ENCODE data around the gene ADAMTSL3.

The ADAMTSL3 gene

DNA sequence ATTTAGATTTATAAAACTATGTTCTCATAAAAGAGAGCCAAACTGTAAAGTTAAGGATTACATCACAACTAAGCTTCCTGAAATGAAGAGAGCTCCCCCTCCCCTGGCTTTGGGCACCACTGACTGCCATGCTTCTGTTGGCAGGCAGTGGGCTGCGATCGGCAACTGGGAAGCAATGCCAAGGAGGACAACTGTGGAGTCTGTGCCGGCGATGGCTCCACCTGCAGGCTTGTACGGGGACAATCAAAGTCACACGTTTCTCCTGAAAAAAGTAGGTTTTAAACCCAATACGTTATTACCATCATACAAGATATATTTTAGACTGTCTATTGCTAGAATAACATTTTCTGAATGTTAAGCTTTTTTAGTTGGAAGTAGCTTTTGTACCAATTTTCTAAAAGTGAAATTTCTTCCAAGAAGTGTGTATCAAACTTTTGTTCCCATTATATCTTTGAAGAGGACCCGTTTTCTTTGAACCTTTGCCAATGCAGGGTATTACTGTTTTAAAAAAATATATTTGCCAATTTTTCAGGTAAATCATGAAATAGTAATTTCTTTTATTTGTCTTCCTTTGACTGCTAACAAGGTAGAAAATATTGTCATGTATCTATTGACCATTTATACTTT, 184.1 kb downstream of the ADAMTSL3 start:
- peak; percentile 52 for DNase-seq

DNA sequence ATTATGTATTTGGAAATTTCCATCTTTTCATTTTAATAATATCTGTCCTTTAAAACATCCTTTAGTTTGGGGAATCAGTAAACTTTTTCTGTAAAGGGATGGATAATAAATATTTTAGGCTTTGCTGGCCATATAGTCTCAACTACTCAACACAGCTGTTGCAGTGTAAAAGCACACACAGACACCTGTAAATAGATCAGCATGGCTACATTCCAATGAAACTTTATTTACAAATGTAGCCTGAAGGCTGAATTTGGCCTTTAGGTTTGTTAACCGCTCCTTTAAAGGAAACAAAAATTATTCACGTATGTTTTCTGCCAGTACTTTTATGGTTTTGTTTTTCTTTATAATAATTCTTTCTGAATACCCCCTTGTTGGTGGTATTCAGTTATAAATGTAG, 184.8 kb downstream of the ADAMTSL3 start:
- DNase-seq, result no peak

DNA sequence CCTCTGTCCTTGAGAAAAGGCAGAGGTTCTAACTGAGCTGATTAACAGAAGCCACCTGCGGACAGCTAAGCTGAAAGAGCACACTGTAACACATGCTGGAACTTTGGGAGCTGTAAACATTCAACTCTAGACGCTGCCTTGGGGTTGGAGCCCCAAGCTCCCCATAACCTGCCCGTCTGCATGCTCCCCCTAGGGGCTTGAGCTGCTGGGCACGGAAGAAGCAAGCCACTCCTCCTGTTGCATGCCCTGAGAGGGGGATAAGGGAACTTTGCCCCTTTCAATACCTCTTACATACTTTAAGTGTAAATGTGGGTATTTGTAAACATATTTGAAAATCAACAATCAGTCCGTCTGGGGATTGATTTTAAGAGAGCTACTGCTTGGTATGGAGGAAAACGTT, 188.4 kb downstream of the ADAMTSL3 start:
- no peak for DNase-seq

DNA sequence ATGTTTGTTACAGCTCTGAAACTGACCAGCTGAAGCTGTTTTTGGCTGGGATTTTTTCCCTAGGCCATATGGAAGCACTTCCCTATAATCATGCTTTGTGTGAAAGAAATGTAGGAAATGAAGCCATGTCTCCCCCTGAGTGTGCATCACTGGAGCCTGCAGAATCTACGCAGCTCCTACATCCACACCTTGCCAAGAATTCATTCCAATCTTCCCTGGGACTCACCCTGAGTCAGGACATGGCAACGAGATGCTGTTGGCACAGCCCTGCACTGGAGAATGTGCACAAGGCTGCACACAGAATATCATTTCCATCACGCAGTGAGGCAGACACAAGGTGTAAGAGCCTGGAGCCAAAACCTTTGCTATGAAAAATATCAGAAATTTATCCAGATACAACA, 189.5 kb downstream of the ADAMTSL3 start:
- no peak for DNase-seq

DNA sequence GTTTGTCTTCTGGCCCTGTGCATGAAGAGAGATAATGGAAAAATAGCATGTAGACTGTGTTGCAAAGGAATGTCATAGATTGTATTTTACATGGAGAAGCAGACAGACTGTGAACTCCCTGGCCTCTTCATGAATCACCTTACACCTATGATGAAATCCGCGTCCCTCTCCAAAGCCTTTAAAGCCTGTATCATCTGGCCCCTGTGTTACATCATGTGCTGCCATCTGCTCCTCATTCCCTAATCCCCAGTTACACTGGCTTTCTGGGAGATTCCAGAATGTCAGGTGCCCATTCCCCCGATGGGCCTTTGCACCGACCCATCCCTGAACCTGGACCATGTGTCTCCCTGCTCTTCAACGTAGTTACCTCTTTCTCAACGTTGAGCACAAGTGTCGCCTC, 190.8 kb downstream of the ADAMTSL3 start:
- DNase-seq, result no peak

DNA sequence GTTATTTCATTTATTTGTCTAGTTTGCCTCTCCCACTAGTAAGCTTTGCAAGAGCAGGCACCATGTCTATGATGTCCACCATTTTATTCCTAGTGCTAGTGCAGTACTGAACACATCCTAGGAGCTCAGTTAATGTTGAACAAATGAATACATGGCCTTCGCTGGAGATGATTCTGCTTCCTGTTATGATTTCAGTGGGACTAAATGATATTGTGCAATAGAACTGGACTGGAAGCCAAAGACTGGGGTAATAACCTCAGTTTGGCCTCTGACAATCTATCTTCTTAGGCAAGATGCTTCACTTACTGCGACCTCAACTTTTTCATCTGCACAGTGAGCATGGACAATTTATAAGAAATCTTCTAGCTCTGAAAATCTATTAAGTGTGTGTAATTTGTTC, 191.3 kb downstream of the ADAMTSL3 start:
- no peak for DNase-seq

DNA sequence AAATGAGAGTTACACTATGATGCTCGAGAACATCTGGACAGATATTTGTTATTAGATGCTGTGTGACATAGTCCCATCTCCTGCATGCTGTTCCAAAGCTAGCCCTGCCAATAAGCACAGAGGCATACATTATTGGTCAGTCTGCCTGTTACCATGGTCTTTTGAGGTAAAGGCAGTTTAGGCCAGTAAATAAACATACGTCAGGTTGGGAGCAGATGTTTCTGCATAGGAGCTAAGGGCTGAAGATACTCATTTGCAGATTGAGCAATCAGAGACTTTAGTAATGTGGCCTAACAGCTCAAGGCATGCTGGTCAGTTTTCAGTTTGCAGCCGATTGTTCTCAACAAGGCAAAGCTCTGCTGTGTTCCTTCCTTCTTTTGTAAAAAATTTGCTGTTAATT, 192.9 kb downstream of the ADAMTSL3 start:
- no peak for DNase-seq

DNA sequence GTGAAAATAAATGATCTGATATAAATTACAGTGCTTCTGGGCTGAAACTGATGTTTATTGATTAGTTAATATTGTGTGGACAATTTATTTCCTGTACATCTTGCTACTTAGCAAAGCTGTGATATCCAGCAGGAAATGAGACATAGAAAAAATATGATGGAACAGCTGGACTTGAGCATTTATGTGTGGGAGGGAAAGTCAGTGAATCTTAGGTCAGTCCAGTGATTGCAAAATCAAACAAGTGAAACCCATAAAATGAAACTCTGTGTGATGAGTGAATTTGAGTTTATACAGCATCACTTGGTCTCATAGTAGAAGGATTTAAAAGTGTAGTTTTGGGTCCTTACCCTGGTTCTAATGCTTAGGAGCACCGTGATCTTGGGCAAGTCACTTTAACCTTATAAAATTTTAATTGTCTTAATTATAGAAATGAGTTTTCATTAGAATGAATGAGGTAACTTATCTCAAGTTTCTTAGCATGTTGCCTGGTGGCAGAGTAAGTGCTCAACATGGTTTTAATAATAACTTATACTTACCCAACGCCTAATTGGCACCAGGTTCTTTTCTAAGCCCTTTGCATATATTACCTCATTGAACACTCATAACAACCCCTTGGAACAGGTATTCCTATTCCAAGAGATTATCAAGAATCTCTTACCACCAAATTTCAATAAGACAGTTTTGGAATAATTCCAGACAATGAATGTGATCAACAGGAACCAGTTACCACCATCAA, 194.6 kb downstream of the ADAMTSL3 start:
- DNase-seq, result no peak

DNA sequence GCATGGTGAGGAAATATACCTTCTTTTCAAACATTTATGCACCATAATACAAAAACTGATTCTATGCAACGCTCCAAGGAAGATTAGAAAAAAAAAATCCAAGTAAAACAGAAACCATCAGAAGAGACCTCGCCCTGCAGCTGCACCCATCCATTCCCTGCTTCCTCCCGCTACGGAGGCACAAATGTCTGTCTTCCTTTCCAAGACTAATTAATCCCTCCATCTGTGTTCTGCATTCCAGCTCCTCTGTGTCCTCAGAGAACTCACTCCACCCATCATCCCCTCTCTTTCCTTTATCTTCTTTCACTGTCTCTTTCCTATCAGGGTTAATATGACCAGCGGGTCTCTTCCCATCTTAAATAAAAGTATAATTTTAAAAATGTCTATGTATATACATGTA, 196.1 kb downstream of the ADAMTSL3 start:
- no peak for DNase-seq

DNA sequence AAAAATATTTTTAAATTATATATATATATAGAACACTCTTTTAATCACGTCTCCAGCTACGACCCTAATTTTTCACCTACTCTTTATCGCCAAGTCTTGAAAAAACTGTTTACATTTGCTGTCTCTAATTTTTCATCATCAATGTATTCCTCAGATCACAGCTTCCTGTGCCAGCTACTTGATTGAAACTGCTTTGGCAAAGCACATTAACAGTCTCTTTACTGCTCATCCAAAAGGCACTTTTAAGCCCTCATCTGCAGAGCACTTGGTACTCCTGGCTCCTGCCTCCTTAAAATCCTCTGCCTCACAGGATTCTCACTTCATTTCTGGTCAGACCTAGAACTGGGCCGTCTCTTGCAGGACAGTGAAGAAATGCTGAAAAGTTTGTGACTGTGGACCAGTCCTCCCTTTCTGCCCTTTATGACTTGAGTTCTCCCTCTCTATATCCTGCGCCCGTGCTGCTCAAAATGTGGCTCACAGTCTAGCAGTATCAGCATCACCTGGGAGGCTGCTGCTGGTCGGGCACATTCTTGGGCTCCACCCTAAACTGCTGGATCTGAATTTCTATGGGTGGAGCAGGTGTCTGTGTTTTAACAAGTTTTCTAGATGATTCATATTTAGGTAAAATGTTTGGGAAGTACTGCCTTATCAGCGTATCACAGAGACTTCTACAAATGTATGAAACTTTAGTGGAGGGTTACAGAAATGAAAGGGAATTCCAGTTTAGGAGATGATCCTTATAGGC, 196.8 kb downstream of the ADAMTSL3 start:
- DNase-seq, result no peak

DNA sequence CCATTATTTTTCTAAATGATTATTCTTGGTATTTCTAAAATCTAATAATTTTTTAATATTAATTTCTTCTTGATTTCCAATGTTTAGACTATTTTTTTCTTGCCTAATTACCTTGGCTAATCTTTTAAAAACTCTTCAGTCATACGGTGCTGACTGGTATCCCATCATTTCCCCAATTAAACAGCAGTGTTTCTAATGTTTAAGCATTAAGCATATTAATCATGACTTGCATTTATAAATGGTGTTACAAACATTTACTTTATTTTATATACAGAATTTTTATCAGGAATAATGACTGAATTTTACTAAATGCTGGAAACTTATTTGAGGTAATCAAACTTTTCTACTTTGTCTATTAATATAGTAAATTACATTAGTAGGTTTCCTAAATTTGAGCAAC, 199.3 kb downstream of the ADAMTSL3 start:
- DNase-seq, result no peak

DNA sequence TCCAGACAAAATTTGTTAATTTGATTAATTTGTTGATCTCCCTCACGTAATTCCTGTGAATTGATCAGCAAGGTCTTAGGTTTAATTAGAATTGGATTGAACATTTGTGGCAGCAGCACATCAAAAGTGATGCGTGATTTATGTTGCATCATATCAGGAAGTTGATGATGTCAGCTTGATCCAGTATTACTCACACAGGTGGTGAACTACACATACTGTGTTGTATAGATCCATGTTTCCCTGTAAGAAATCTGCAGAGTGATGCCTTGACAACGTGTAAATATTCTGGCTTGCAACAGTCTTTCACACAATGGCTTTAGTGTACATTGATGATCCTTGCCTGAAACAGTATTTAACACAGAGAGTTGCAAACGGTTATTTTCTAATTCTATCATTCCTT, 200.4 kb downstream of the ADAMTSL3 start:
- DNase-seq, result no peak

DNA sequence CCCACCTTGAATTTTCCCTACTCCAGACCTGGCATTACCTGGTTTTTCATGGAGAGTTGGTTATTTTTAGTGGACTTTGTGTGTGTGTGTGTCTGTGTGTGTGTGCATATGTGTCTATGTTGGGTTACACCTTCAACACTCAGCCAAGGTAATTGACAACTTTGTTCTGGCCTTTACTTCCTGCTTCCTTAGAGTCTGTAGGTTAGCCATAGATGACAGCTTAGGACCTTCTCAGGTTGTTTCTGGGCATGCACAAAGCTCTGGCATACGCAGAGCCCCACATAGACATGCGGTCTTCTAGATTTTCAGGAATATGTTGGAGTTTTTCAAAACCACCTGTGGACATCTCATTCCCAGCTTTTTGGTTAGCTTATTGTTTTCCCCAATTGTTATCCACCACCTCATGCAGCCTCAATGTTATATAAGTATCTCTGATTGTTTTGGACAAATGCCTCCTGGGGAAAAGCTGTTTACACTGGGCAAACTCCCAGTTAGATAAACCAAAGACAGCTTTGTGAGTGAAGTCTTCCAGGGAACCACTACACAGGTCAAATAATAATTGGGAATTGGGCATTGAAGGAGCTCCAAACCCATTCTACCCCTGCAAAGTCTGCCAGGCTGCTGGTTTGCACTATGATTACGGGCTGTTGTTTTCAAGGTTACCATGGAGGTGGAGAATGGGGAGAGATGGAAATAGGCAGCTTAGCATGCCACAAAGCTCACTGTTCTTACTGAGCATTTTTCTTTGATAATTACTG, 201.2 kb downstream of the ADAMTSL3 start:
- no peak for DNase-seq

DNA sequence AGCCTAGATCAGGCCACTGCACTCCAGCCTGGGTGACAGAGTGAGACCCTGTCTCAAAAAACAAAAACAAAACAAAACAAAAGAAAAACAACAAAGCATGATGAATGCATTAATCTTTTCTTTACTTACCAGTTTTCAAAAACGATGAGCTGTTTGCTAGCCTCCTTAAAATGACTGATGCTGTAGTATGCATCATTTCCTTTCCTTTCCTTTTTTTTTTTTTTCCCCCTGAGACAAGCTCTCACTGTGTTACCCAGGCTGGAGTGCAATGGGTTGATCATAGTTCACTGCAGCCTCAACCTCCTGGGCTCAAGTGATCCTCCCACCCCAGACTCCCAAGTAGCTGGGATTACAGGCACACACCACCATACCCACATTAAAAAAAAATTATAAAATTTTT, 202.0 kb downstream of the ADAMTSL3 start:
- no peak for DNase-seq

DNA sequence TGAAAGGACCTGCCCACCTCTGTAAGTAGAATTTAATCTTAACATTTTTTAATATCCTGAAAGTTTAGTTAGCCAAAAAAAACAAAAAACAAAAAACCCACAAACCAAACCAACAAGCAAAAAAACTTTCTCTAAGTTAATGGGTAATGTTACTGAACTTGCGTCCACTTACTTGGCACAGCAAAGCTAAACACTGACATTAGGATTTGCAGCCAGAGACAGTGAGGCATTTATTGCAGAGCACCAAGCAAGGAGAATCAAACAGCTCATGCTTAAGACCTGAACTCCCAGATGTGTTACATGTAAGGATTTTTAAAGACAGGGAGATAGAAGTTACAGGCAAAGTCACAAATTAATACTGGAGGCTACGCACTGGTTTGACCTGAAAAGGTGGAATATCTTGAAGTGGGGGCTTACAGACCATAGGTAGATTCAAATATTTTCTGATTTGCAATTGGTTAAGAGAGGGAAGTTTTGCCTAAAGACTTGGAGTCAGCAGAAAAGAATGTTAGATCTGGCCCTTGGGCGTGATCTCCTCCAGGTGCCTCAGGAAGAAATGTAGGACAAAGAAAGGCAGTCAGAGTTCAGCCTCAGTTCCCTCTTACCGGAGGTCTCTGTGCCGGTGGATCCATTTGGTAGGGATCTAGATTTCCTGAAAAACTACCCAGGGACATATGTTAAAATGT, 205.0 kb downstream of the ADAMTSL3 start:
- DNase-seq, result no peak

DNA sequence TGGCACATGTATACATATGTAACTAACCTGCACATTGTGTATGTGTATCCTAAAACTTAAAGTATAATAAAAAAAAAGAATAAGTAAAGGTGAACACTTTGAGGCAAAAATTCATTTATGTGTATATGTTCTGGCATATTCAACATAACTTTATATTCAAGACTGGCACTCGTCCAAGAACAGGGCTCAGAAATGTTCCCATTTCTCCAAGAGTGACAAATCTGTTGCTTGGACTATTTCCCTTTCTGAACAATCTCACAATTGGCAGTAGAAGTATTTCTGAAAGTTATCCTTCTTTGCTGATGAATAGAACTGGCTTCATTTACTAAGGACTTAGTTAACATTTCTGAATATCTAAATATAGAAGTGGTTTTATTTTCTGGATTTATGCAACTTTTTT, 212.8 kb downstream of the ADAMTSL3 start:
- DNase-seq, result peak; percentile 2

DNA sequence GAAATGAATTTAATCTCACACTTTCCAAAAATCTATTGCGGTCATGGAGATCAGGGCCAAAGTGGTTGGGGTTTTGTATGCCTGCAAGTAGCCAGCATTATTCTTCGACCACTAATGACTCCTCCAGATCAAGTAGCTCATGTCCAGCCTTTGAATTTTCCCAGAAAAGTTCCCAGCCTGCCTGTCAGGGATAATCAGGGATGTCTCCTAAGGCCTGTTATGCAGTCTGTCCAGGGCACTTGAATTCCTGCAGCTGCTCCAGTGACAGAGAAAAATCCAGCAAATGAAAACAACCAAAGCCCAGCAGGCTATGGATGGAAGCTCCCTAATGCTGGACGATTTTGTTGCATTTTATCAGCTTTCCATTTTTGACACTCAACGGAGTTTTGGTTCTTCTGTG, 215.4 kb downstream of the ADAMTSL3 start:
- DNase-seq, result no peak

DNA sequence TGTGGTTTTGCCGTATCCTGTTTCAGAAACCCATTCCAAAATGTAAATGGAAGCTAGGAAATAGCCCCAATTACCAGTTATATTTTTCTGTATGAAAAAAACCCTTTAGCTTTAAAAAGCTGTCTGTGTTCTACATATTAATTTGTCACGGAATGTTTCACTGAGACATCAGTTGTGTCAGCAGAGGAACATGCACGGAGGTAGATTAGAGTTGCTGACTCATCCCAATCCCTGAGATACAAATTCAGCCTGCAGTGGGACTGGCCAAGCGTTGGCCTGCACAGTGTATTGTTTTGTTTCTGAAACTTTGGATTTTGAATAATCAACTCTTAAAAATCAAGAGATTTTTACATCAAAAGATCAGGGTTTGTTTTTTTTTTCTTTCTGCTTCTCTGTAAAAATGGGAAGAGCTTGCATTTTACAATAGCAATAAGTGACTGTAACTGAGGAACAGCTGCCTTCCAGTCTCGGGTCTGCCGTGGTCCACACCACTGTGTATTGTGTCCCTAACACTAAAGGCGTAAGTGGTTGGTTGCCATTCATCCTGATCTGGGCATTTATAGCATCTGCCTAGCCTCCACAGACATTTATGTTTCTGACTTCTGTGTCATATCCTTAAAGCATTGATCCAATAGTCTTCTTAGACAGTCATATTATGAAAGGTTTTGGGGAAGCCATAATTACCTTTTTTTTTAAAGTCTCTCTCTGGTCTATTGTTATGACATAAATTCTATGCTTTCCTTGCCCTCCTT, 218.1 kb downstream of the ADAMTSL3 start:
- DNase-seq, result peak; percentile 25

DNA sequence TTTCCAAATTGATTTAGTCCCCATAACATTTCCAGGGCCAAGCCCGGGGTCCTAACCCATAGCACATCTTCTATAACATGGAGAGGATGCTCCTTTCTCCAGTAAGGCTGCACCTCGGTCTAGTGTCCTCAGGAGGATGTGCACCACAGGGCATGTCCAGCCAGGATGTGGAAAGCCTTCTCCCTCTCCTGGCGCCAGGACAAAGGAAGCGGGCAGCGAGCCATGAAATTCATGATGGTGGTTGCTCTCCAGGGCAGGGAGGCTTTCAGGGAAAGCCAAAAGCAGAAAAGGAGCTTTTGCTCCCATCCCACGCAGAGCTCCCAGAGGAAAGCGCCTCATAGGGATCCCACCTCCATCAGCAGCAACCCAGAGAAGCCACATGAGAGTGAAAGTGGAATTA, 220.0 kb downstream of the ADAMTSL3 start:
- no peak for DNase-seq

DNA sequence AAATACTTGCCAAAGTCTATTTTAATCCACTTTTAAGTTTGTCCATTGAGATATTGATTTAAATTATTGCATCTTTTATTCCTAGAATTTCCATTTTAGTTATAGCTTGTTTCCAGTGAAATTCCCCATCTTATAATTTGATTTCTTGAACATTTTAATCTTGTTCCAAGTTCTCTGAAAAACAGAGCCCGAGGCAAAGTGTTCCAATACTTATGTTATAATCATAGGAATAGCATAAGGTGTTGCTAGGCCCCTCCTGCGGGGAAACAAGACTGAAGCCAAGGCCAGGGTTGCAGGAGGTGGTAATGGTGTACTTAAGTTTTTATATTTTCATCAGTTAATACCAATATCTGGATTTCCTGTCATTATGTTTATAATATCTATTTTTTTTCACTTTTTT, 226.6 kb downstream of the ADAMTSL3 start:
- DNase-seq, result no peak

DNA sequence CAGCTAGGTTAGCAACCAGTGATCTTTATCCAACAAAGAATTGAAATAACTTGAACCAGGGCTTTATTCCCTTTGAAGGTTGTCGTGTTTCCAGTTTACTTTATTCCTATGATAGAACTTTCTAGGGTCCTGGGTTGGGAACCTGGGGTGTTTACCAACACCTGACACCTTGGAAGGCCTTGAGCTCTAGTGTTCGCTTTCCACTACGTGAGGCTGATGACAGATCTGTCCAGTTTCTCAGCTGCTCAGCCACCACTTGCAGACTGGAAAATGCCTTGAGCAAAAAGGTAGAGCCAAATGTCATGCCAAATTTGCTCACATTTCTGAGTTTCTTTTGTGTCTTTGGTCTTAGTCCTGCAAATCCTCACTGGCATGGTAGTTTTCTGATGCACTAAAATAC, 227.2 kb downstream of the ADAMTSL3 start:
- DNase-seq, result no peak

DNA sequence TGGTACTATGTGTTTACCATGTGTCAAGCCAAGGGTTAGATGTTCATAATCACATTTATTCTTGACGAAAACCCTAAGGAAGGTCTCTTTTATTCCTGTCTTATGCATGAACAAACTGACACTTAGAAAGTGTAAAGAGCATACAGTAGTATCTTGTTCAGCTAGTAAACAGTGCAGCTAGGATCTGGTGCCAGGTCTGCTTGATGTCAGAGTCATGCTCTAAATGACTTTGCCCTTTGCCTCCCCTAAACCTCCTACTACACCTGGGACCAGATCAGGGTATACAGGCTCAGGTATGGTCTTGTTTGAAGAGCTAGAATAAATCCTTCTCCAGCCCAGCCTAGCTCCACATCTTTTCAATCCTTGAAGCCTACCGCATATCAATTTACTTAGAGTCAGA, 232.4 kb downstream of the ADAMTSL3 start:
- no peak for DNase-seq
